ENCODE results near the gene TTC12. TPM values are rescaled to one million over a fixed set of nuclear protein-coding genes. Genes with fewer than 3 reads are reported as not detected.
A peak's percentile ranks its signal among the peaks of the same experiment; 100 is the strongest.

TTC12 gene
- total and polyA plus RNA-seq, 2 of the 13 experiments (the other 11 are each of a cell fraction or from before 2014, with no cell fraction given): 5.4 to 11.6 TPM

GRCh38 chr11:113314389-113315301 lies at the start of gene TTC12 (continued):
- peak; percentile 58 for TF ChIP-seq ZNF407 (CRISPR knock-in tag; IDR thresholded peaks at IDR 0.05; ENCODE audit: not compliant biosample characterization)
- no peak for TF ChIP-seq FOSL1 (CRISPR knock-in tag; IDR thresholded peaks at IDR 0.05; ENCODE audit: borderline replicate concordance)
- no peak for TF ChIP-seq BRD4 (CRISPR knock-in tag; IDR thresholded peaks at IDR 0.05)
- peak; percentile 92 for TF ChIP-seq SRY (CRISPR knock-in tag; IDR thresholded peaks at IDR 0.05)
- TF ChIP-seq HNF1B (CRISPR knock-in tag; IDR thresholded peaks at IDR 0.05): no peak
- peak; percentile 51; the same call in 1 of the 2 replicates for TF ChIP-seq IRF2 (CRISPR knock-in tag; IDR thresholded peaks at IDR 0.05)
- no peak for TF ChIP-seq ZNF256 (CRISPR knock-in tag; conservative IDR thresholded peaks at IDR 0.05)
- no peak for TF ChIP-seq SRSF4 (IDR thresholded peaks at IDR 0.05; ENCODE audit: low read depth, low read length, poor library complexity, severe bottlenecking)
- no peak for TF ChIP-seq PHF5A (CRISPR knock-in tag; IDR thresholded peaks at IDR 0.05; ENCODE audit: low read depth, unreplicated experiment)
- TF ChIP-seq ZBTB3 (CRISPR knock-in tag; IDR thresholded peaks at IDR 0.05; ENCODE audit: borderline replicate concordance, low read depth): no peak
- no peak for TF ChIP-seq FOXK2 (IDR thresholded peaks at IDR 0.05)
- no peak for TF ChIP-seq TEAD3 (CRISPR knock-in tag; optimal IDR thresholded peaks at IDR 0.05; ENCODE audit: borderline replicate concordance)
- peak; percentile 47; the same call in 1 of the 2 replicates for TF ChIP-seq PITX1 (CRISPR knock-in tag; IDR thresholded peaks at IDR 0.05)
- TF ChIP-seq ZFP37 (CRISPR knock-in tag; IDR thresholded peaks at IDR 0.05; ENCODE audit: borderline replicate concordance): no peak
- peak; percentile 72 for TF ChIP-seq POGZ (CRISPR knock-in tag; IDR thresholded peaks at IDR 0.05)
- peak; percentile 24 for TF ChIP-seq ZNF580 (CRISPR knock-in tag; IDR thresholded peaks at IDR 0.05; ENCODE audit: borderline replicate concordance, low read depth)
- TF ChIP-seq SNAPC2 (CRISPR knock-in tag; IDR thresholded peaks at IDR 0.05): no peak

Data from HepG2 (cell line).